ENCODE results near the gene SOBP. TPM values are rescaled to one million over a fixed set of nuclear protein-coding genes. Genes with fewer than 3 reads are reported as not detected.

SOBP gene
- total and polyA plus RNA-seq, 2 donors (not counting 1 experiment from before 2014, with no cell fraction given): 2.7 to 6.3 TPM

DNA sequence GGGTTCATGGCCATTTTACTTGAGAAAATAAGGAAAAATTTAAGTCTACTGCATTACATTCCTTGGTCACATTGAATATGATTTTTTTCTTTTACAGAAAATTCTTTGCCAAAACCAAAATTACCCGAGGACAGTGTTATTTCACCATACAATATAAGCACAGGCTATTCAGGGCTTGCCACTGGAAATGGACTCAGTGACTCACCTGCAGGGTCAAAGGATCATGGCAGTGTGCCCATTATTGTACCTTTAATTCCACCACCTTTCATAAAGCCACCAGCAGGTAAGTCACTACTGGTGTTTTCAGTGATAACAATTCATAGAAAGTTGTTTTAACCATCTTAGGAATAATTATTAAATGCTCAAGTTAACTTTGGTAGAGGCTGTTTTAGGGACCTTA, 16.2 kb downstream of the SOBP start:
- Histone ChIP-seq H3K79me2 (ENCODE audit: control insufficient read depth, insufficient read depth, low read length) (peaks cover 4% of the 10 kb centered on the region), H3K27me3 (ENCODE audit: control insufficient read depth, insufficient read depth, low read length) (no peaks in the 10 kb centered on the region), H3K27ac (ENCODE audit: insufficient read depth, low read length) (no peak overlapping the region), H3K4me3 (replicated peaks in 1 of 4; ENCODE audit: control extremely low read depth in 1 of 4, insufficient read depth in 1 of 4, low read depth in 3 of 4, low read length in 4 of 4) (no peak overlapping the region), H3K36me3 (ENCODE audit: control insufficient read depth, insufficient read depth, low read length) (no peaks in the 10 kb centered on the region), H3K9ac (ENCODE audit: insufficient read depth, low read length) (no peak overlapping the region), H3K4me2 (ENCODE audit: extremely low read depth, insufficient read depth, low read length) (no peak overlapping the region), H2AFZ (ENCODE audit: low read length) (no peak overlapping the region), H4K20me1 (ENCODE audit: control insufficient read depth, extremely low read depth, insufficient read depth, low read length) (no peaks in the 10 kb centered on the region), H3K4me1 (ENCODE audit: control insufficient read depth, extremely low read depth, insufficient read depth, low read length) (no peaks in the 10 kb centered on the region), H3K9me3 (ENCODE audit: control insufficient read depth, insufficient read depth, low read depth, low read length) (no peaks in the 10 kb centered on the region)
- TF ChIP-seq, protein P1, sequence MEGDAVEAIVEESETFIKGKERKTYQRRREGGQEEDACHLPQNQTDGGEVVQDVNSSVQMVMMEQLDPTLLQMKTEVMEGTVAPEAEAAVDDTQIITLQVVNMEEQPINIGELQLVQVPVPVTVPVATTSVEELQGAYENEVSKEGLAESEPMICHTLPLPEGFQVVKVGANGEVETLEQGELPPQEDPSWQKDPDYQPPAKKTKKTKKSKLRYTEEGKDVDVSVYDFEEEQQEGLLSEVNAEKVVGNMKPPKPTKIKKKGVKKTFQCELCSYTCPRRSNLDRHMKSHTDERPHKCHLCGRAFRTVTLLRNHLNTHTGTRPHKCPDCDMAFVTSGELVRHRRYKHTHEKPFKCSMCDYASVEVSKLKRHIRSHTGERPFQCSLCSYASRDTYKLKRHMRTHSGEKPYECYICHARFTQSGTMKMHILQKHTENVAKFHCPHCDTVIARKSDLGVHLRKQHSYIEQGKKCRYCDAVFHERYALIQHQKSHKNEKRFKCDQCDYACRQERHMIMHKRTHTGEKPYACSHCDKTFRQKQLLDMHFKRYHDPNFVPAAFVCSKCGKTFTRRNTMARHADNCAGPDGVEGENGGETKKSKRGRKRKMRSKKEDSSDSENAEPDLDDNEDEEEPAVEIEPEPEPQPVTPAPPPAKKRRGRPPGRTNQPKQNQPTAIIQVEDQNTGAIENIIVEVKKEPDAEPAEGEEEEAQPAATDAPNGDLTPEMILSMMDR (conservative IDR thresholded peaks at IDR 0.05 in 1 of 2, IDR thresholded peaks at IDR 0.05 in 1 of 2; ENCODE audit: low read depth in 1 of 2, low read length in 2 of 2): no peak
- no peak for TF ChIP-seq EZH2 (IDR thresholded peaks at IDR 0.05; ENCODE audit: low read length, missing control alignments)
- DNase-seq (ENCODE audit: low read depth in 2 of 2): no peak

DNA sequence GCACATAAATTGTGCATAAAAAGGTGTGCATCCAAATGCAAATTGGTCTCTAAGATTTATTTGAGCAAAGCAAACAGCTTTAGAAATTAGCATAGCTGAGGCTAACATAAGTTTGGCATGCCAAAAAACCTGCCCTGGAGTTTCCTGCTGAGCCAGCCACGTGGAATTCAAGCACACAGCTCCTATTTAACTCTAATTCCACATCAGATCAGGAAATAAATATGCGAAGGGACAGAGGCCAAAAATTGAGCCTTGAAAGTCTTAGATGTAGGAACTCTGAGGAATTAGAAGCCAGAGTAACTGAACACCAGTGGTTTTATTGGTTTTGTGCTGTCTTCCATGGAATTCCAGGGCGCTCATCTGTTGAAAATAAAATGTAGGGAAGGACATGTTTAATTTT, 19.6 kb downstream of the SOBP start:
- H3K27ac ChIP-seq (ENCODE audit: insufficient read depth, low read length): no peak overlapping the region
- H2AFZ ChIP-seq (ENCODE audit: low read length): no peak overlapping the region
- no peaks in the 10 kb centered on the region for H3K4me1 ChIP-seq (ENCODE audit: control insufficient read depth, extremely low read depth, insufficient read depth, low read length)
- peak in 1 of 2 donors; percentile 84 for DNase-seq (ENCODE audit: low read depth in 2 of 2)
- no peaks in the 10 kb centered on the region for H4K20me1 ChIP-seq (ENCODE audit: control insufficient read depth, extremely low read depth, insufficient read depth, low read length)
- H3K9me3 ChIP-seq (ENCODE audit: control insufficient read depth, insufficient read depth, low read depth, low read length): no peaks in the 10 kb centered on the region
- H3K36me3 ChIP-seq (ENCODE audit: control insufficient read depth, insufficient read depth, low read length): peaks cover 2% of the 10 kb centered on the region
- no peaks in the 10 kb centered on the region for H3K27me3 ChIP-seq (ENCODE audit: control insufficient read depth, insufficient read depth, low read length)
- no peak overlapping the region for H3K4me2 ChIP-seq (ENCODE audit: extremely low read depth, insufficient read depth, low read length)
- TF ChIP-seq EZH2 (IDR thresholded peaks at IDR 0.05; ENCODE audit: low read length, missing control alignments): no peak
- TF ChIP-seq, protein P1 (conservative IDR thresholded peaks at IDR 0.05 in 1 of 2, IDR thresholded peaks at IDR 0.05 in 1 of 2; ENCODE audit: low read depth in 1 of 2, low read length in 2 of 2): no peak
- no peak overlapping the region for H3K9ac ChIP-seq (ENCODE audit: insufficient read depth, low read length)
- no peaks in the 10 kb centered on the region for H3K79me2 ChIP-seq (ENCODE audit: control insufficient read depth, insufficient read depth, low read length)
- H3K4me3 ChIP-seq (replicated peaks in 1 of 4; ENCODE audit: control extremely low read depth in 1 of 4, insufficient read depth in 1 of 4, low read depth in 3 of 4, low read length in 4 of 4): no peak overlapping the region

DNA sequence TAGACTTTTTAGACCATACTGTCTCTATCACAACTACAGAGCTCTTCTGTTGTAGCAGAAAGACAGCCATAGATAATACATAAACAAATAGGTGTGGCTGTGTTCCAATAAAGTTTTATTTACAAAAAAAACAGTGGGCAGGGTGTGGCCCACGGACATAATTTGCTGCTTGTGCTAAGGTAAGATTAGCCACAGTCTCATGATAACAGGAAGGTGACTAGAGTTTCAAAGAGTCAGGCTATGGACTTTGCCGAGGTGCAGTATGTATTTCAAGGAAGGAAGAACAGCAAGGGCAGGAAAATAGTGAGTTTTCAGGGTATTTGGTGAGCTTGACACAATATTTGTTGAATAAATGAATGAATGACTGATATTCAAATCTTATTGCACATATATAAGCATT, 20.2 kb downstream of the SOBP start:
- Histone ChIP-seq H2AFZ (ENCODE audit: low read length) (no peak overlapping the region), H3K9ac (ENCODE audit: insufficient read depth, low read length) (no peak overlapping the region), H4K20me1 (ENCODE audit: control insufficient read depth, extremely low read depth, insufficient read depth, low read length) (no peaks in the 10 kb centered on the region), H3K27me3 (ENCODE audit: control insufficient read depth, insufficient read depth, low read length) (no peaks in the 10 kb centered on the region), H3K9me3 (ENCODE audit: control insufficient read depth, insufficient read depth, low read depth, low read length) (no peaks in the 10 kb centered on the region), H3K4me1 (ENCODE audit: control insufficient read depth, extremely low read depth, insufficient read depth, low read length) (no peaks in the 10 kb centered on the region), H3K4me3 (replicated peaks in 1 of 4; ENCODE audit: control extremely low read depth in 1 of 4, insufficient read depth in 1 of 4, low read depth in 3 of 4, low read length in 4 of 4) (no peak overlapping the region), H3K27ac (ENCODE audit: insufficient read depth, low read length) (no peak overlapping the region), H3K4me2 (ENCODE audit: extremely low read depth, insufficient read depth, low read length) (no peak overlapping the region), H3K36me3 (ENCODE audit: control insufficient read depth, insufficient read depth, low read length) (peaks cover 2% of the 10 kb centered on the region), H3K79me2 (ENCODE audit: control insufficient read depth, insufficient read depth, low read length) (no peaks in the 10 kb centered on the region)
- TF ChIP-seq, protein P1 (conservative IDR thresholded peaks at IDR 0.05 in 1 of 2, IDR thresholded peaks at IDR 0.05 in 1 of 2; ENCODE audit: low read depth in 1 of 2, low read length in 2 of 2): no peak
- TF ChIP-seq EZH2 (IDR thresholded peaks at IDR 0.05; ENCODE audit: low read length, missing control alignments): no peak
- DNase-seq (ENCODE audit: low read depth in 2 of 2): no peak
